ENCODE data around the gene MMP1. TPM values are rescaled to one million over a fixed set of nuclear protein-coding genes. Genes with fewer than 3 reads are reported as not detected.

The MMP1 gene
- total RNA-seq, 1 experiment from 2014 or later: 0.15 TPM

DNA sequence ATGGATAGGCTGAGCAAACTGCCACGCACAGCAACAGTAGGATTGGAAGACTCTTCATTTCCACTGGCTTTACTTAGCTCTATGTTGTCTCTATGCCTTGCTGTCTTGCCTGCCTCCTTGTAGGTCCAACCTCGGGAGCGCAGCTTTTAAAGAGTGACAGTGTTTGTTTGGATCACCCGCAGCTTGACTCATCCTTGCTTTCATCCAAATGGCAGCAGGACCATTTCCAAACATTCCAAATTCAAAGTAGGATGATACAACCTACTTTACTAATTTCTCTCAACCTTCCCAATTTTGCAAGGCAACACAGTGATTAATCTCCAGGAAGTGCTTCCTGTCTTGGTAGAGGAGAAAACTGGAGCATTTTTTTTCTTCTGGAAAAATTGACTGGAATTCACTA is 45.5 kb upstream of the MMP1 start, which contains the start of gene MMP3:
TSS of gene MMP3 (minus strand) at position 121 of the 400 bp plus-strand sequence. CDS start at position 58, 63 bp downstream.
- intact Hi-C loops (cut with micrococcal nuclease; ENCODE audit: unreplicated experiment) (no loop called here), in situ Hi-C loops (cut with HindIII; ENCODE audit: low pct_unique_long_range_greater_than_20kb, low sequenced_read_pairs) (no loop called here)
- Histone ChIP-seq H3K4me3 (ENCODE audit: low read depth in 2 of 2, low read length in 2 of 2) (no peak within 1 kb of the TSS), H3K4me1 (ENCODE audit: control insufficient read depth, insufficient read depth, low read length) (no peaks in the 10 kb centered on the region), H3K36me3 (ENCODE audit: control insufficient read depth, insufficient read depth, low read length) (no peaks in the 10 kb centered on the region), H3K27ac (ENCODE audit: low read length) (no peak within 1 kb of the TSS), H3K9me3 (ENCODE audit: control insufficient read depth, insufficient read depth, low read depth, low read length) (no peaks in the 10 kb centered on the region), H3K27me3 (ENCODE audit: control insufficient read depth, insufficient read depth, low read length) (peaks cover 18% of the 10 kb centered on the region)
- POLR2A ChIA-PET: no interaction called here
- DNase-seq (ENCODE audit: low read depth, low spot score) (no peak), ATAC-seq (no peak)
- TF ChIP-seq, protein P1, sequence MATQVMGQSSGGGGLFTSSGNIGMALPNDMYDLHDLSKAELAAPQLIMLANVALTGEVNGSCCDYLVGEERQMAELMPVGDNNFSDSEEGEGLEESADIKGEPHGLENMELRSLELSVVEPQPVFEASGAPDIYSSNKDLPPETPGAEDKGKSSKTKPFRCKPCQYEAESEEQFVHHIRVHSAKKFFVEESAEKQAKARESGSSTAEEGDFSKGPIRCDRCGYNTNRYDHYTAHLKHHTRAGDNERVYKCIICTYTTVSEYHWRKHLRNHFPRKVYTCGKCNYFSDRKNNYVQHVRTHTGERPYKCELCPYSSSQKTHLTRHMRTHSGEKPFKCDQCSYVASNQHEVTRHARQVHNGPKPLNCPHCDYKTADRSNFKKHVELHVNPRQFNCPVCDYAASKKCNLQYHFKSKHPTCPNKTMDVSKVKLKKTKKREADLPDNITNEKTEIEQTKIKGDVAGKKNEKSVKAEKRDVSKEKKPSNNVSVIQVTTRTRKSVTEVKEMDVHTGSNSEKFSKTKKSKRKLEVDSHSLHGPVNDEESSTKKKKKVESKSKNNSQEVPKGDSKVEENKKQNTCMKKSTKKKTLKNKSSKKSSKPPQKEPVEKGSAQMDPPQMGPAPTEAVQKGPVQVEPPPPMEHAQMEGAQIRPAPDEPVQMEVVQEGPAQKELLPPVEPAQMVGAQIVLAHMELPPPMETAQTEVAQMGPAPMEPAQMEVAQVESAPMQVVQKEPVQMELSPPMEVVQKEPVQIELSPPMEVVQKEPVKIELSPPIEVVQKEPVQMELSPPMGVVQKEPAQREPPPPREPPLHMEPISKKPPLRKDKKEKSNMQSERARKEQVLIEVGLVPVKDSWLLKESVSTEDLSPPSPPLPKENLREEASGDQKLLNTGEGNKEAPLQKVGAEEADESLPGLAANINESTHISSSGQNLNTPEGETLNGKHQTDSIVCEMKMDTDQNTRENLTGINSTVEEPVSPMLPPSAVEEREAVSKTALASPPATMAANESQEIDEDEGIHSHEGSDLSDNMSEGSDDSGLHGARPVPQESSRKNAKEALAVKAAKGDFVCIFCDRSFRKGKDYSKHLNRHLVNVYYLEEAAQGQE (IDR thresholded peaks at IDR 0.05; ENCODE audit: insufficient read depth in 1 of 2, low read depth in 2 of 2, low read length in 1 of 2): no peak
- TF ChIP-seq POLR2AphosphoS5 (IDR thresholded peaks at IDR 0.05; ENCODE audit: low read depth, low read length) (no peak), TCF7L2 (IDR thresholded peaks at IDR 0.05; ENCODE audit: low read depth, low read length) (no peak), SIN3A (IDR thresholded peaks at IDR 0.05; ENCODE audit: borderline replicate concordance, insufficient read depth, low read depth, low read length) (no peak)
- TF ChIP-seq, protein P2, sequence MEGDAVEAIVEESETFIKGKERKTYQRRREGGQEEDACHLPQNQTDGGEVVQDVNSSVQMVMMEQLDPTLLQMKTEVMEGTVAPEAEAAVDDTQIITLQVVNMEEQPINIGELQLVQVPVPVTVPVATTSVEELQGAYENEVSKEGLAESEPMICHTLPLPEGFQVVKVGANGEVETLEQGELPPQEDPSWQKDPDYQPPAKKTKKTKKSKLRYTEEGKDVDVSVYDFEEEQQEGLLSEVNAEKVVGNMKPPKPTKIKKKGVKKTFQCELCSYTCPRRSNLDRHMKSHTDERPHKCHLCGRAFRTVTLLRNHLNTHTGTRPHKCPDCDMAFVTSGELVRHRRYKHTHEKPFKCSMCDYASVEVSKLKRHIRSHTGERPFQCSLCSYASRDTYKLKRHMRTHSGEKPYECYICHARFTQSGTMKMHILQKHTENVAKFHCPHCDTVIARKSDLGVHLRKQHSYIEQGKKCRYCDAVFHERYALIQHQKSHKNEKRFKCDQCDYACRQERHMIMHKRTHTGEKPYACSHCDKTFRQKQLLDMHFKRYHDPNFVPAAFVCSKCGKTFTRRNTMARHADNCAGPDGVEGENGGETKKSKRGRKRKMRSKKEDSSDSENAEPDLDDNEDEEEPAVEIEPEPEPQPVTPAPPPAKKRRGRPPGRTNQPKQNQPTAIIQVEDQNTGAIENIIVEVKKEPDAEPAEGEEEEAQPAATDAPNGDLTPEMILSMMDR (IDR thresholded peaks at IDR 0.05): no peak
- BruUV-seq (replicated peaks): no TSS peak
- CTCF ChIA-PET: no interaction called here

DNA sequence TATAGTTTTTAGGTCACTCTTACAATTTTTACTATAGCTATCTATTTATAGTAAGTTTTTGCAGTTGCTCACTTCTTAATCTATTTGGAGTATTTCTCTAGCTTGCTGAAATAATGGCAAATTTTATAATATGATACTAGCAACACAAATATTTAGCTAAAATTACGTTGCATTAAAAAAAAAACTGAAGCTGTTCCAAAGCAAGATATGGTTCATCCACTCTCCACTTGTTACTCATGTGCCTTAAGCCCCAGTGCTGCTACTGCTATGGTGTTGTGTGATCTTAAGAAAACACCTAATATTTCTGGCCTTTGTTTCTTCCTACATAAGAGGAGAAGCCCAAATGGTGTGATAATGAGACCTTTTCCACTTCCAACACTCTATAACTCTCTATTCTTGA is 45.0 kb upstream of the MMP1 start:
- POLR2A ChIA-PET: no interaction called here

More for the DNA sequence above, 45.0 kb upstream of the MMP1 start:
- TF ChIP-seq, protein P1 (IDR thresholded peaks at IDR 0.05; ENCODE audit: insufficient read depth in 1 of 2, low read depth in 2 of 2, low read length in 1 of 2): no peak
- TF ChIP-seq TCF7L2 (IDR thresholded peaks at IDR 0.05; ENCODE audit: low read depth, low read length): no peak
- TF ChIP-seq SIN3A (IDR thresholded peaks at IDR 0.05; ENCODE audit: borderline replicate concordance, insufficient read depth, low read depth, low read length): no peak
- no peak for TF ChIP-seq POLR2AphosphoS5 (IDR thresholded peaks at IDR 0.05; ENCODE audit: low read depth, low read length)
- in situ Hi-C loops (cut with HindIII; ENCODE audit: low pct_unique_long_range_greater_than_20kb, low sequenced_read_pairs): no loop called here
- Histone ChIP-seq H3K4me3 (ENCODE audit: low read depth in 2 of 2, low read length in 2 of 2) (no peak overlapping the region), H3K36me3 (ENCODE audit: control insufficient read depth, insufficient read depth, low read length) (no peaks in the 10 kb centered on the region), H3K27me3 (ENCODE audit: control insufficient read depth, insufficient read depth, low read length) (peaks cover 18% of the 10 kb centered on the region), H3K4me1 (ENCODE audit: control insufficient read depth, insufficient read depth, low read length) (no peaks in the 10 kb centered on the region), H3K9me3 (ENCODE audit: control insufficient read depth, insufficient read depth, low read depth, low read length) (no peaks in the 10 kb centered on the region), H3K27ac (ENCODE audit: low read length) (no peak overlapping the region)
- CTCF ChIA-PET: no interaction called here
- intact Hi-C loops (cut with micrococcal nuclease; ENCODE audit: unreplicated experiment): no loop called here
- ATAC-seq (no peak), DNase-seq (ENCODE audit: low read depth, low spot score) (no peak)
- BruUV-seq (replicated peaks): no TSS peak

Data from Panc1 (cell line).